LoVo (cell line): ENCODE results near the gene SELENOO.
A peak's percentile ranks its signal among the peaks of the same experiment; 100 is the strongest.

Experiments
- DNase-seq: peaks from one replicate; pipeline ENCODE4 v3.0.0-alpha.2; 2016; ENCODE audit warnings: low spot score

Gene SELENOO

GRCh38 chr22:50185375-50186087 is 15.3 kb upstream of the SELENOO start, which contains the start of gene TRABD:
TSS of gene TRABD (plus strand) at chr22:50185913. CDS start at chr22:50193061, 7,148 bp downstream.
- DNase-seq: peak; percentile 92

GRCh38 chr22:50186181-50186714 is 14.6 kb upstream of the SELENOO start:
- DNase-seq: no peak

- no peak for DNase-seq
Observed at GRCh38 chr22:50186761-50187523, 13.9 kb upstream of the SELENOO start.

- no peak for DNase-seq
Observed at GRCh38 chr22:50188356-50188755, 12.5 kb upstream of the SELENOO start.

GRCh38 chr22:50189184-50189848 is 11.5 kb upstream of the SELENOO start:
- no peak for DNase-seq

- DNase-seq: no peak
Observed at GRCh38 chr22:50189849-50190181, 11.0 kb upstream of the SELENOO start.

- DNase-seq: no peak
Observed at GRCh38 chr22:50190182-50190940, 10.4 kb upstream of the SELENOO start.

GRCh38 chr22:50190941-50191741 is 9.7 kb upstream of the SELENOO start:
- no peak for DNase-seq

- DNase-seq: no peak
Observed at GRCh38 chr22:50192436-50193204, 8.2 kb upstream of the SELENOO start.

GRCh38 chr22:50193621-50194020 is 7.2 kb upstream of the SELENOO start:
- DNase-seq: no peak

GRCh38 chr22:50194037-50194805 is 6.6 kb upstream of the SELENOO start:
- DNase-seq: no peak

- no peak for DNase-seq
Observed at GRCh38 chr22:50196256-50196655, 4.6 kb upstream of the SELENOO start.

GRCh38 chr22:50197000-50197800 is 3.6 kb upstream of the SELENOO start:
- DNase-seq: no peak

GRCh38 chr22:50197856-50198623 is 2.8 kb upstream of the SELENOO start:
- DNase-seq: no peak

- DNase-seq: no peak
Observed at GRCh38 chr22:50198624-50199017, 2.2 kb upstream of the SELENOO start.

GRCh38 chr22:50199251-50199721 is 1.5 kb upstream of the SELENOO start:
- DNase-seq: no peak

GRCh38 chr22:50199829-50200460 is 866 bp upstream of the SELENOO start:
- no peak for DNase-seq
